Mammary epithelial cell (primary cell): ENCODE measurements around the gene JHY.

Source experiments
- CTCF ChIP-seq, 2 donors: IDR thresholded peaks in 1 of 2; conservative IDR thresholded peaks in 1 of 2; 2 replicates each; pipeline ENCODE4 v1.5.1; 2011 to 2012; ENCODE audit warnings: inconsistent platforms in 2 of 2, low read length in 2 of 2, mild to moderate bottlenecking in 2 of 2, control low read depth in 1 of 2, low read depth in 1 of 2; ENCODE audit not compliant: insufficient read depth in 1 of 2; ENCODE audit errors: extremely low read depth in 1 of 2
- EZH2 ChIP-seq: IDR thresholded peaks from 2 replicates; pipeline ENCODE4 v1.6.1; 2012; ENCODE audit warnings: low read length, inconsistent platforms, borderline replicate concordance

GRCh38 chr11:122853261-122853660, 29.3 kb upstream of the JHY start:
- TF ChIP-seq EZH2 (no peak), CTCF (conservative IDR thresholded peaks at IDR 0.05 in 1 of 2, IDR thresholded peaks at IDR 0.05 in 1 of 2; ENCODE audit: extremely low read depth in 1 of 2, insufficient read depth in 1 of 2, low read depth in 1 of 2, low read length in 2 of 2) (no peak)
